OCI-LY7 (cell line): Measurements from ENCODE around the gene RXRG. TPM values are rescaled to one million over a fixed set of nuclear protein-coding genes. Genes with fewer than 3 reads are reported as not detected.

Source experiments
- BruUV-seq: library from RNA; stranded (reverse); fragments of 400-500 nt; replicated peaks from 2 replicates; lab custom pipeline; 2021; lab: Mats Ljungman, UMichigan
- CTCF ChIA-PET: fragments of 300-600 bp; sonication (Branson Sonifier 250); formaldehyde crosslinking; loops from one replicate; lab custom pipeline; 2022; ENCODE audit warnings: antibody characterized with exemption; ENCODE audit not compliant: unreplicated experiment; lab: Charles Lee
- POLR2A ChIA-PET: fragments of 300-600 bp; sonication (Branson Sonifier 250); formaldehyde crosslinking; loops from one replicate; lab custom pipeline; 2022; ENCODE audit warnings: antibody characterized with exemption; lab: Charles Lee
- DNase-seq: peaks from one replicate; pipeline ENCODE4 v3.0.0-alpha.2; 2015; ENCODE audit warnings: low spot score
- H2AFZ ChIP-seq: fragments of 200-600 bp; sonication (generic), shearing (Covaris generic); 2 replicates; pipeline ENCODE4 v1.6.1; 2014; ENCODE audit warnings: mild to moderate bottlenecking, antibody characterized with exemption, low read length, moderate library complexity
- H3K27ac ChIP-seq: fragments of 200-600 bp; sonication (generic); 2 replicates; pipeline ENCODE4 v1.5.1; 2014; ENCODE audit warnings: mixed run types, low read depth, mild to moderate bottlenecking, moderate library complexity, low read length, inconsistent platforms; ENCODE audit not compliant: poor library complexity, severe bottlenecking
- H3K36me3 ChIP-seq: fragments of 200-600 bp; sonication (generic); 2 replicates; pipeline ENCODE4 v1.6.1; 2014; ENCODE audit warnings: mild to moderate bottlenecking, antibody characterized with exemption, low read length, moderate library complexity, mixed read lengths; ENCODE audit not compliant: insufficient read depth
- H3K4me1 ChIP-seq: fragments of 200-600 bp; sonication (generic); 2 replicates; pipeline ENCODE4 v1.5.1; 2014; ENCODE audit warnings: mild to moderate bottlenecking, low read length; ENCODE audit not compliant: insufficient read depth, poor library complexity, severe bottlenecking
- H3K4me2 ChIP-seq: fragments of 200-600 bp; sonication (generic); 2 replicates; pipeline ENCODE4 v1.6.1; 2014; ENCODE audit warnings: mild to moderate bottlenecking, low read length
- H3K4me3 ChIP-seq: fragments of 200-600 bp; sonication (generic); 2 replicates; pipeline ENCODE4 v1.5.1; 2014; ENCODE audit warnings: mild to moderate bottlenecking, low read depth, low read length; ENCODE audit not compliant: poor library complexity, severe bottlenecking
- H3K79me2 ChIP-seq: fragments of 200-600 bp; sonication (generic); 2 replicates; pipeline ENCODE4 v1.6.1; 2016; ENCODE audit warnings: low read depth, mild to moderate bottlenecking, low read length, moderate library complexity, mixed read lengths; ENCODE audit not compliant: insufficient read depth
- H3K9me2 ChIP-seq: fragments of 200-600 bp; sonication (generic); 2 replicates; pipeline ENCODE4 v1.6.1; 2016; ENCODE audit warnings: mild to moderate bottlenecking, low read length, mixed read lengths; ENCODE audit not compliant: insufficient read depth
- H3K9me3 ChIP-seq: fragments of 200-600 bp; sonication (generic); 2 replicates; pipeline ENCODE4 v1.6.1; 2014; ENCODE audit warnings: mild to moderate bottlenecking, mixed run types, low read length, mixed read lengths
- H4K20me1 ChIP-seq: fragments of 200-600 bp; sonication (generic); 2 replicates; pipeline ENCODE4 v1.6.1; 2014; ENCODE audit warnings: mild to moderate bottlenecking, antibody characterized with exemption, low read length, moderate library complexity, mixed read lengths; ENCODE audit not compliant: insufficient read depth
- EZH2phosphoT487 ChIP-seq: fragments of 200-600 bp; sonication (generic); IDR thresholded peaks from 2 replicates; pipeline ENCODE4 v1.6.1; 2018; ENCODE audit warnings: low read depth, borderline replicate concordance, mild to moderate bottlenecking, mixed run types, antibody characterized with exemption, low read length, moderate library complexity, mixed read lengths
- intact Hi-C: fragments of 100-400 bp; cut with micrococcal nuclease; formaldehyde crosslinking; loops from one replicate; pipeline ENCODE4 v1.10.0; 2022; ENCODE audit not compliant: unreplicated experiment
- total RNA-seq, 2 experiments: library from RNA; depleted of rRNA in 1 of 2; stranded (reverse); fragments of >200 nt in 1 of 2; shearing (Covaris generic) in 1 of 2; gene quantifications; 2 replicates each; pipeline ENCODE4 v1.2.3, GENCODE V29; 2014 to 2022
- TF ChIP-seq, protein P1 (sequence below): fragments of 200-600 bp; sonication (generic); conservative IDR thresholded peaks from 2 replicates; pipeline ENCODE4 v1.5.1; 2014; ENCODE audit warnings: mild to moderate bottlenecking, antibody characterized with exemption, low read length, moderate library complexity, mixed read lengths

RXRG gene
- total RNA-seq, 2 experiments from 2014 or later = not detected

DNA sequence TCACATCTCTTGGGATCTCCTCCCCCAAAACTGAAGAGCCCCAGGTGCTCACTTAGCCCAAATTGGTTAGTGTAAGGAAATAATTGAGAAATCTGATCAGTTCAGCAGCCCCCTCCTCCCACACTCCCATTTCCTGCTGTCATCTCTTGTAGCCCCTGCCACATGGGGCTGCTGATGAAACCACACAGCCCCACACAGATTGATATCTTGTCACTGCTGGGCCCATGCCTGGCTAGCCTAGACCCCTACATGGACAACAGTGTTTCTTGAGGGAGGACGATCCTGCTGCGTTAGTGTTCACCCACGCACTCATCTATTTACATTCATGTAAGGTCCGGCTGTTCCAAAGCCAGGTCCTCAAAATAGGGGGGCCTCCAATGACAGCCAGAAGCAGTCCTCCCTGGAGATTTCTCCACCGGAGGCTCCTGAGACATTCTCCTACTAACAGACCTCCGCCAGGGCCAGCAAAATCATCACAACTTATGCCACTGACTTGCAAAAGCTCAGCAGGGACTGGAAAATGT is 23.9 kb upstream of the RXRG start:
- Histone ChIP-seq H3K79me2 (no peaks in the 10 kb centered on the region), H4K20me1 (no peaks in the 10 kb centered on the region), H3K9me3 (no peaks in the 10 kb centered on the region), H3K4me2 (no peak overlapping the region), H3K27ac (no peak overlapping the region), H3K36me3 (no peaks in the 10 kb centered on the region), H3K4me1 (no peaks in the 10 kb centered on the region), H3K9me2 (no peaks in the 10 kb centered on the region), H3K4me3 (no peak overlapping the region), H2AFZ (no peak overlapping the region)
- POLR2A ChIA-PET = no interaction called here
- CTCF ChIA-PET = no interaction called here
- DNase-seq = no peak
- TF ChIP-seq, protein P1, sequence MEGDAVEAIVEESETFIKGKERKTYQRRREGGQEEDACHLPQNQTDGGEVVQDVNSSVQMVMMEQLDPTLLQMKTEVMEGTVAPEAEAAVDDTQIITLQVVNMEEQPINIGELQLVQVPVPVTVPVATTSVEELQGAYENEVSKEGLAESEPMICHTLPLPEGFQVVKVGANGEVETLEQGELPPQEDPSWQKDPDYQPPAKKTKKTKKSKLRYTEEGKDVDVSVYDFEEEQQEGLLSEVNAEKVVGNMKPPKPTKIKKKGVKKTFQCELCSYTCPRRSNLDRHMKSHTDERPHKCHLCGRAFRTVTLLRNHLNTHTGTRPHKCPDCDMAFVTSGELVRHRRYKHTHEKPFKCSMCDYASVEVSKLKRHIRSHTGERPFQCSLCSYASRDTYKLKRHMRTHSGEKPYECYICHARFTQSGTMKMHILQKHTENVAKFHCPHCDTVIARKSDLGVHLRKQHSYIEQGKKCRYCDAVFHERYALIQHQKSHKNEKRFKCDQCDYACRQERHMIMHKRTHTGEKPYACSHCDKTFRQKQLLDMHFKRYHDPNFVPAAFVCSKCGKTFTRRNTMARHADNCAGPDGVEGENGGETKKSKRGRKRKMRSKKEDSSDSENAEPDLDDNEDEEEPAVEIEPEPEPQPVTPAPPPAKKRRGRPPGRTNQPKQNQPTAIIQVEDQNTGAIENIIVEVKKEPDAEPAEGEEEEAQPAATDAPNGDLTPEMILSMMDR = no peak
- no peak for TF ChIP-seq EZH2phosphoT487
- intact Hi-C loops = no loop called here
- no TSS peak for BruUV-seq

DNA sequence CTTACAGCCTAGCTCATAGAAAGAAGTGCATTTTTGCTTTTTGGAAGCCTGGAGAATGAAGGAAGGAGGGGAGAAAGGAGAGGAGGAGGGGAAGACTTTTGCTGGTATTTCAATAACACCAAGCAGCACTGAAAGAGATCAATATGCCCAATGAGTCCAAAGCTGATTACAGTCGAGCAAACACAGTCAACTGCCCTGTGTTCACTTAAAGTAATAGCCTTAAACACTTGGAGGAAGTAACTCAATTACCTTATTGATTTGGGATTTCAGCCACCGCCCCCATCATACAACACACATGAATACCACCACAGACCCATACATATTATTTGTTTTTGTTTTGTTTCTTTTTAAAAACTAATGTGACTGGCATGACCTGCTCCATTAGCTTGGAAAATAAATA is 23.3 kb upstream of the RXRG start:
- ChIA-PET POLR2A (no interaction called here), CTCF (no interaction called here)
- TF ChIP-seq EZH2phosphoT487 = no peak
- TF ChIP-seq, protein P1 = no peak
- no peaks in the 10 kb centered on the region for H3K79me2 ChIP-seq
- H3K36me3 ChIP-seq = no peaks in the 10 kb centered on the region
- no peak overlapping the region for H3K4me2 ChIP-seq
- no peak overlapping the region for H2AFZ ChIP-seq
- DNase-seq = no peak
- H3K9me2 ChIP-seq = no peaks in the 10 kb centered on the region
- intact Hi-C loops = no loop called here
- H3K27ac ChIP-seq = no peak overlapping the region
- BruUV-seq = no TSS peak
- H3K4me1 ChIP-seq = no peaks in the 10 kb centered on the region
- no peaks in the 10 kb centered on the region for H4K20me1 ChIP-seq
- no peaks in the 10 kb centered on the region for H3K9me3 ChIP-seq
- H3K4me3 ChIP-seq = no peak overlapping the region

DNA sequence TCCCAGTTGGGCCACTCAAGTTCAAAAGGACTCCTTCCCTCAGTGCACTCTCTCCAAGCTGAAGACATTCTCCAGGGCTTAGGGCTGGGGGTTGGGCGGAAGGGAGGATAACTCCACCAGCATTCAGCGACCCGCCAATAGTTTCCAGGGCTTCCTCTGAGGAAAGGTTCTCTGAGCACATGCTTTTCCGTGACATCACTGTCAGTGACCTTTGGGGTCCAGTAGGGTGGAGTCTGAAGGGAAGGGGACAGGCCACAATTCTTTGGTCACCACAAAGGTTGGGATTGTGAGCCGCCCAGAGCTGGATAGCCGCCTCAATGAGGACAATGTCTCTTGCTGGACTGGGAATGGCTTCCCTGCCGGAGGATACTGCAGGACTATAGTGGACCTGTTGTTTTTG is 22.8 kb upstream of the RXRG start:
- Histone ChIP-seq H3K4me2 (no peak overlapping the region), H3K9me2 (no peaks in the 10 kb centered on the region), H3K27ac (no peak overlapping the region), H3K4me3 (no peak overlapping the region), H4K20me1 (no peaks in the 10 kb centered on the region), H3K4me1 (no peaks in the 10 kb centered on the region), H3K36me3 (no peaks in the 10 kb centered on the region), H2AFZ (no peak overlapping the region), H3K79me2 (no peaks in the 10 kb centered on the region), H3K9me3 (no peaks in the 10 kb centered on the region)
- TF ChIP-seq EZH2phosphoT487 = no peak
- TF ChIP-seq, protein P1 = no peak
- intact Hi-C loops = no loop called here
- DNase-seq = no peak
- BruUV-seq = no TSS peak
- CTCF ChIA-PET = no interaction called here
- POLR2A ChIA-PET = no interaction called here
